ENCODE data around the gene PTPRD.

The PTPRD gene

GRCh38 chr9:9231946-9232345, 1380.9 kb downstream of the PTPRD start:
- Histone ChIP-seq H3K27ac (no peak overlapping the region), H3K36me3 (ENCODE audit: insufficient read depth, low read length) (no peaks in the 10 kb centered on the region), H3K4me3 (no peak overlapping the region), H3K9me3 (ENCODE audit: low read depth, low read length) (no peaks in the 10 kb centered on the region), H3K9ac (ENCODE audit: insufficient read length) (no peak overlapping the region)
- no peak for DNase-seq (ENCODE audit: low read depth, low spot score)
- TF ChIP-seq FOXP2 (optimal IDR thresholded peaks at IDR 0.05; ENCODE audit: control extremely low read depth, extremely low read length, insufficient read depth) = no peak
- no peak for TF ChIP-seq POLR2AphosphoS5 (IDR thresholded peaks at IDR 0.05; ENCODE audit: borderline replicate concordance, low read depth, low read length)
- TF ChIP-seq EZH2 (IDR thresholded peaks at IDR 0.05) = no peak

GRCh38 chr9:9229269-9229668, 1383.5 kb downstream of the PTPRD start:
- no peak for DNase-seq (ENCODE audit: low read depth, low spot score)
- Histone ChIP-seq H3K9ac (ENCODE audit: insufficient read length) (no peak overlapping the region), H3K4me3 (no peak overlapping the region), H3K36me3 (ENCODE audit: insufficient read depth, low read length) (no peaks in the 10 kb centered on the region), H3K27ac (no peak overlapping the region), H3K9me3 (ENCODE audit: low read depth, low read length) (no peaks in the 10 kb centered on the region)
- TF ChIP-seq FOXP2 (optimal IDR thresholded peaks at IDR 0.05; ENCODE audit: control extremely low read depth, extremely low read length, insufficient read depth) (no peak), EZH2 (IDR thresholded peaks at IDR 0.05) (no peak), POLR2AphosphoS5 (IDR thresholded peaks at IDR 0.05; ENCODE audit: borderline replicate concordance, low read depth, low read length) (no peak)

GRCh38 chr9:9223175-9223574, 1389.6 kb downstream of the PTPRD start:
- Histone ChIP-seq H3K9ac (ENCODE audit: insufficient read length) (no peak overlapping the region), H3K27ac (no peak overlapping the region), H3K36me3 (ENCODE audit: insufficient read depth, low read length) (no peaks in the 10 kb centered on the region), H3K4me3 (no peak overlapping the region), H3K9me3 (ENCODE audit: low read depth, low read length) (no peaks in the 10 kb centered on the region)
- no peak for DNase-seq (ENCODE audit: low read depth, low spot score)
- TF ChIP-seq EZH2 (IDR thresholded peaks at IDR 0.05) (no peak), FOXP2 (optimal IDR thresholded peaks at IDR 0.05; ENCODE audit: control extremely low read depth, extremely low read length, insufficient read depth) (no peak), POLR2AphosphoS5 (IDR thresholded peaks at IDR 0.05; ENCODE audit: borderline replicate concordance, low read depth, low read length) (no peak)

- no peak overlapping the region for H3K9ac ChIP-seq (ENCODE audit: insufficient read length)
- H3K9me3 ChIP-seq (ENCODE audit: low read depth, low read length) = no peaks in the 10 kb centered on the region
- TF ChIP-seq POLR2AphosphoS5 (IDR thresholded peaks at IDR 0.05; ENCODE audit: borderline replicate concordance, low read depth, low read length) (no peak), EZH2 (IDR thresholded peaks at IDR 0.05) (no peak), FOXP2 (optimal IDR thresholded peaks at IDR 0.05; ENCODE audit: control extremely low read depth, extremely low read length, insufficient read depth) (no peak)
- no peak for DNase-seq (ENCODE audit: low read depth, low spot score)
- H3K4me3 ChIP-seq = no peak overlapping the region
- no peak overlapping the region for H3K27ac ChIP-seq
- H3K36me3 ChIP-seq (ENCODE audit: insufficient read depth, low read length) = no peaks in the 10 kb centered on the region
These were observed 1390.1 kb downstream of the PTPRD start for GRCh38 chr9:9222730-9223129.

GRCh38 chr9:9216934-9217333, 1395.9 kb downstream of the PTPRD start:
- no peak for DNase-seq (ENCODE audit: low read depth, low spot score)
- no peak for TF ChIP-seq FOXP2 (optimal IDR thresholded peaks at IDR 0.05; ENCODE audit: control extremely low read depth, extremely low read length, insufficient read depth)
- no peak for TF ChIP-seq EZH2 (IDR thresholded peaks at IDR 0.05)
- no peak for TF ChIP-seq POLR2AphosphoS5 (IDR thresholded peaks at IDR 0.05; ENCODE audit: borderline replicate concordance, low read depth, low read length)
- H3K9me3 ChIP-seq (ENCODE audit: low read depth, low read length) = no peaks in the 10 kb centered on the region

GRCh38 chr9:9215050-9215449, 1397.8 kb downstream of the PTPRD start:
- H3K36me3 ChIP-seq (ENCODE audit: insufficient read depth, low read length) = no peaks in the 10 kb centered on the region
- no peaks in the 10 kb centered on the region for H3K9me3 ChIP-seq (ENCODE audit: low read depth, low read length)
- DNase-seq (ENCODE audit: low read depth, low spot score) = no peak
- TF ChIP-seq FOXP2 (optimal IDR thresholded peaks at IDR 0.05; ENCODE audit: control extremely low read depth, extremely low read length, insufficient read depth) (no peak), POLR2AphosphoS5 (IDR thresholded peaks at IDR 0.05; ENCODE audit: borderline replicate concordance, low read depth, low read length) (no peak), EZH2 (IDR thresholded peaks at IDR 0.05) (no peak)
- no peak overlapping the region for H3K4me3 ChIP-seq
- H3K9ac ChIP-seq (ENCODE audit: insufficient read length) = no peak overlapping the region
- H3K27ac ChIP-seq = no peak overlapping the region

More at GRCh38 chr9:9216934-9217333, 1395.9 kb downstream of the PTPRD start:
- H3K27ac ChIP-seq = no peak overlapping the region
- no peaks in the 10 kb centered on the region for H3K36me3 ChIP-seq (ENCODE audit: insufficient read depth, low read length)
- no peak overlapping the region for H3K9ac ChIP-seq (ENCODE audit: insufficient read length)
- no peak overlapping the region for H3K4me3 ChIP-seq

GRCh38 chr9:9214066-9214465, 1398.7 kb downstream of the PTPRD start:
- TF ChIP-seq POLR2AphosphoS5 (IDR thresholded peaks at IDR 0.05; ENCODE audit: borderline replicate concordance, low read depth, low read length) (no peak), FOXP2 (optimal IDR thresholded peaks at IDR 0.05; ENCODE audit: control extremely low read depth, extremely low read length, insufficient read depth) (no peak), EZH2 (IDR thresholded peaks at IDR 0.05) (no peak)
- Histone ChIP-seq H3K9me3 (ENCODE audit: low read depth, low read length) (no peaks in the 10 kb centered on the region), H3K36me3 (ENCODE audit: insufficient read depth, low read length) (no peaks in the 10 kb centered on the region), H3K27ac (no peak overlapping the region), H3K4me3 (no peak overlapping the region), H3K9ac (ENCODE audit: insufficient read length) (no peak overlapping the region)
- DNase-seq (ENCODE audit: low read depth, low spot score) = no peak

GRCh38 chr9:9212963-9213362, 1399.8 kb downstream of the PTPRD start:
- no peaks in the 10 kb centered on the region for H3K9me3 ChIP-seq (ENCODE audit: low read depth, low read length)
- no peaks in the 10 kb centered on the region for H3K36me3 ChIP-seq (ENCODE audit: insufficient read depth, low read length)
- no peak overlapping the region for H3K9ac ChIP-seq (ENCODE audit: insufficient read length)
- TF ChIP-seq POLR2AphosphoS5 (IDR thresholded peaks at IDR 0.05; ENCODE audit: borderline replicate concordance, low read depth, low read length) = no peak
- no peak for TF ChIP-seq EZH2 (IDR thresholded peaks at IDR 0.05)
- TF ChIP-seq FOXP2 (optimal IDR thresholded peaks at IDR 0.05; ENCODE audit: control extremely low read depth, extremely low read length, insufficient read depth) = no peak
- no peak overlapping the region for H3K4me3 ChIP-seq
- DNase-seq (ENCODE audit: low read depth, low spot score) = no peak
- no peak overlapping the region for H3K27ac ChIP-seq

GRCh38 chr9:9202276-9202675, 1410.5 kb downstream of the PTPRD start:
- H3K9ac ChIP-seq (ENCODE audit: insufficient read length) = no peak overlapping the region
- no peak for DNase-seq (ENCODE audit: low read depth, low spot score)
- H3K9me3 ChIP-seq (ENCODE audit: low read depth, low read length) = no peaks in the 10 kb centered on the region
- no peaks in the 10 kb centered on the region for H3K36me3 ChIP-seq (ENCODE audit: insufficient read depth, low read length)
- no peak for TF ChIP-seq FOXP2 (optimal IDR thresholded peaks at IDR 0.05; ENCODE audit: control extremely low read depth, extremely low read length, insufficient read depth)
- TF ChIP-seq POLR2AphosphoS5 (IDR thresholded peaks at IDR 0.05; ENCODE audit: borderline replicate concordance, low read depth, low read length) = no peak
- TF ChIP-seq EZH2 (IDR thresholded peaks at IDR 0.05) = no peak
- no peak overlapping the region for H3K27ac ChIP-seq
- no peak overlapping the region for H3K4me3 ChIP-seq
